IMR-90 (cell line): ENCODE data around the gene EVA1A. TPM values are rescaled to one million over a fixed set of nuclear protein-coding genes. Genes with fewer than 3 reads are reported as not detected.

Experiments used
- ATAC-seq: fragments of 200-7000 bp; cut with Tn5 transposase; 2 replicates; pipeline ENCODE4 v1.9.1; 2020; ENCODE audit warnings: low read depth, mild to moderate bottlenecking, moderate library complexity
- BruUV-seq: library from RNA; stranded (reverse); fragments of 400-500 nt; replicated peaks from 2 replicates; lab custom pipeline; 2021; lab: Mats Ljungman, UMichigan
- CTCF ChIA-PET: fragments of 300-600 bp; formaldehyde crosslinking; extraction: SDS; loops from one replicate; lab custom pipeline; 2021; ENCODE audit warnings: antibody characterized with exemption; lab: Yijun Ruan, JAX
- POLR2A ChIA-PET: fragments of 300-600 bp; sonication (Branson Sonifier 250); formaldehyde crosslinking; loops from one replicate; lab custom pipeline; 2022; ENCODE audit warnings: antibody characterized with exemption; ENCODE audit not compliant: unreplicated experiment; lab: Charles Lee
- DNase-seq: peaks from one replicate; pipeline ENCODE4 v3.0.0; 2013
- H2AFZ ChIP-seq: replicated peaks from 2 replicates; pipeline ENCODE3; 2013; ENCODE audit warnings: low read length, mild to moderate bottlenecking; ENCODE audit not compliant: poor library complexity
- H2AK5ac ChIP-seq: 2 replicates; pipeline ENCODE4 v1.6.1; 2013; ENCODE audit warnings: low read depth, low read length, inconsistent platforms
- H2AK9ac ChIP-seq: replicated peaks from 2 replicates; pipeline ENCODE3; 2013; ENCODE audit warnings: mild to moderate bottlenecking, low read depth, low read length, moderate library complexity; ENCODE audit not compliant: poor library complexity
- H2BK120ac ChIP-seq: 2 replicates; pipeline ENCODE4 v1.6.1; 2013; ENCODE audit warnings: low read depth, low read length, inconsistent platforms
- H2BK15ac ChIP-seq: 3 replicates; pipeline ENCODE4 v1.6.1; 2013; ENCODE audit warnings: low read depth, low read length, inconsistent platforms
- H2BK20ac ChIP-seq: 2 replicates; pipeline ENCODE4 v1.6.1; 2013; ENCODE audit warnings: low read depth, mild to moderate bottlenecking, inconsistent platforms, low read length, moderate library complexity
- H2BK5ac ChIP-seq: 2 replicates; pipeline ENCODE4 v1.6.1; 2013; ENCODE audit warnings: mild to moderate bottlenecking, low read depth, low read length, inconsistent platforms; ENCODE audit not compliant: poor library complexity, severe bottlenecking
- H3K14ac ChIP-seq: replicated peaks from 2 replicates; pipeline ENCODE4 v1.6.1; 2013; ENCODE audit warnings: low read depth, low read length, inconsistent platforms
- H3K18ac ChIP-seq: 2 replicates; pipeline ENCODE4 v1.6.1; 2013; ENCODE audit warnings: low read depth, low read length, control low read depth
- H3K23ac ChIP-seq: 2 replicates; pipeline ENCODE4 v1.6.1; 2013; ENCODE audit warnings: low read depth, low read length, inconsistent platforms
- H3K27ac ChIP-seq: 2 replicates; pipeline ENCODE4 v1.5.1; 2013; ENCODE audit warnings: mild to moderate bottlenecking, control low read depth, low read length; ENCODE audit not compliant: insufficient read depth
- H3K27me3 ChIP-seq: 2 replicates; pipeline ENCODE4 v1.6.1; 2013; ENCODE audit warnings: low read length; ENCODE audit not compliant: control insufficient read depth, insufficient read depth
- H3K36me3 ChIP-seq: 2 replicates; pipeline ENCODE4 v1.6.1; 2013; ENCODE audit warnings: low read length, mixed read lengths; ENCODE audit not compliant: control insufficient read depth, insufficient read depth
- H3K4ac ChIP-seq: 2 replicates; pipeline ENCODE4 v1.6.1; 2013; ENCODE audit warnings: low read depth, low read length, inconsistent platforms
- H3K4me1 ChIP-seq: 2 replicates; pipeline ENCODE4 v1.6.1; 2013; ENCODE audit warnings: low read length, mixed read lengths; ENCODE audit not compliant: control insufficient read depth, insufficient read depth
- H3K4me2 ChIP-seq: 2 replicates; pipeline ENCODE4 v1.6.1; 2013; ENCODE audit warnings: low read depth, mild to moderate bottlenecking, control low read depth, low read length, moderate library complexity
- H3K4me3 ChIP-seq: 2 replicates; pipeline ENCODE4 v1.5.1; 2013; ENCODE audit warnings: low read depth, mild to moderate bottlenecking, control low read depth, low read length, moderate library complexity; ENCODE audit not compliant: insufficient read depth
- H3K56ac ChIP-seq: 2 replicates; pipeline ENCODE4 v1.6.1; 2013; ENCODE audit warnings: low read length, inconsistent platforms; ENCODE audit not compliant: insufficient read depth; ENCODE audit errors: extremely low read depth
- H3K79me1 ChIP-seq, 2 experiments: 2 replicates each; pipeline ENCODE4 v1.6.1; 2013; ENCODE audit warnings: low read length in 2 of 2, inconsistent platforms in 1 of 2, low read depth in 1 of 2
- H3K9ac ChIP-seq: 2 replicates; pipeline ENCODE4 v1.6.1; 2013; ENCODE audit warnings: low read depth, low read length, control low read depth
- H3K9me1 ChIP-seq: 2 replicates; pipeline ENCODE4 v1.6.1; 2013; ENCODE audit warnings: low read length, inconsistent platforms; ENCODE audit not compliant: insufficient read depth
- H3K9me3 ChIP-seq: 2 replicates; pipeline ENCODE4 v1.6.1; 2013; ENCODE audit warnings: low read length; ENCODE audit not compliant: control insufficient read depth, insufficient read depth
- H4K20me1 ChIP-seq: 2 replicates; pipeline ENCODE4 v1.6.1; 2013; ENCODE audit warnings: low read length, inconsistent platforms; ENCODE audit not compliant: insufficient read depth
- H4K5ac ChIP-seq: 2 replicates; pipeline ENCODE4 v1.6.1; 2013; ENCODE audit warnings: mild to moderate bottlenecking, low read depth, low read length, control low read depth
- H4K8ac ChIP-seq, 2 experiments: 2 replicates each; pipeline ENCODE4 v1.6.1; 2013; ENCODE audit warnings: low read depth in 2 of 2, low read length in 2 of 2, control low read depth in 1 of 2, inconsistent platforms in 1 of 2
- H4K91ac ChIP-seq: 2 replicates; pipeline ENCODE4 v1.6.1; 2013; ENCODE audit warnings: low read depth, low read length, inconsistent platforms; ENCODE audit not compliant: insufficient read depth
- BHLHE40 ChIP-seq: fragments of 150-350 bp; IDR thresholded peaks from 2 replicates; pipeline ENCODE4 v1.6.1; 2016; ENCODE audit warnings: mild to moderate bottlenecking, low read depth, low read length
- CHD1 ChIP-seq: IDR thresholded peaks from 2 replicates; pipeline ENCODE4 v1.6.1; 2012; ENCODE audit warnings: low read depth, low read length, improper control_type of control experiment
- CTCF ChIP-seq: conservative IDR thresholded peaks from 2 replicates; pipeline ENCODE4 v1.5.1; 2012; ENCODE audit warnings: mild to moderate bottlenecking, low read depth, low read length, improper control_type of control experiment
- FOS ChIP-seq: fragments of 150-350 bp; IDR thresholded peaks from 2 replicates; pipeline ENCODE4 v1.6.1; 2016; ENCODE audit warnings: low read depth, low read length
- MAZ ChIP-seq: IDR thresholded peaks from 2 replicates; pipeline ENCODE4 v1.6.1; 2012; ENCODE audit warnings: low read depth, mild to moderate bottlenecking, low read length, improper control_type of control experiment, moderate library complexity, borderline replicate concordance
- NFE2L2 ChIP-seq: fragments of 150-350 bp; IDR thresholded peaks from 2 replicates; pipeline ENCODE4 v1.6.1; 2016; ENCODE audit warnings: low read depth, mild to moderate bottlenecking, low read length
- POLR2A ChIP-seq: IDR thresholded peaks from 2 replicates; pipeline ENCODE4 v1.6.1; 2012; ENCODE audit warnings: mild to moderate bottlenecking, low read depth, low read length
- RAD21 ChIP-seq: IDR thresholded peaks from 2 replicates; pipeline ENCODE4 v1.6.1; 2012; ENCODE audit warnings: low read length, improper control_type of control experiment
- RCOR1 ChIP-seq: IDR thresholded peaks from 2 replicates; pipeline ENCODE4 v1.6.1; 2012; ENCODE audit warnings: mild to moderate bottlenecking, low read length, improper control_type of control experiment; ENCODE audit not compliant: insufficient replicate concordance
- USF2 ChIP-seq: fragments of 150-350 bp; IDR thresholded peaks from 2 replicates; pipeline ENCODE4 v1.6.1; 2017; ENCODE audit warnings: mild to moderate bottlenecking, antibody characterized with exemption, low read length, low read depth
- WGBS, 2 experiments: methylation state at CpG; one replicate each; pipeline versions ENCODE4 v1.1.5 to v1.1.7; 2013; ENCODE audit warnings: missing lambda C conversion rate in 2 of 2; ENCODE audit not compliant: insufficient read length in 1 of 2; ENCODE audit errors: extremely low coverage in 2 of 2; 5-methylcytosine and 5-hydroxymethylcytosine counted together
- dilution Hi-C: fragments of 300-500 bp; cut with HindIII; formaldehyde crosslinking; loops from one replicate; pipeline ENCODE4 v1.14.3; 2018; ENCODE audit warnings: low sequenced_read_pairs; ENCODE audit not compliant: unreplicated experiment
- in situ Hi-C: fragments of 300-500 bp; cut with MboI; formaldehyde crosslinking; loops from 3 replicates; pipeline ENCODE4 v1.14.3; 2019; ENCODE audit warnings: low sequenced_read_pairs, inconsistent platforms, mixed read lengths
- intact Hi-C: fragments of 100-400 bp; cut with micrococcal nuclease; formaldehyde crosslinking; loops from 2 replicates; pipeline ENCODE4 v1.10.0; 2022
- polyA plus RNA-seq, 3 experiments: library from polyadenylated mRNA; depleted of rRNA; stranded (reverse); fragments of >200 nt; gene quantifications; 2 replicates each; pipeline ENCODE4 v1.2.3, GENCODE V29; 2012; ENCODE audit warnings: low replicate concordance in 1 of 3
- total RNA-seq: library from RNA; depleted of rRNA; stranded (reverse); fragments of >200 nt; gene quantifications from 2 replicates; pipeline ENCODE4 v1.2.3, GENCODE V29; 2012

EVA1A gene
- total and polyA plus RNA-seq, 2 of the 4 experiments (the other 2 are of a cell fraction): 54.5 to 93.7 TPM

GRCh38 chr2:75548036-75548573 is 12.6 kb downstream of the EVA1A start (continued):
- TF ChIP-seq RCOR1 (no peak), USF2 (no peak), FOS (no peak)

- H3K9me3 ChIP-seq: no peaks in the 10 kb centered on the region
- peaks cover 5% of the 10 kb centered on the region; the same call in 1 of the 2 replicates for H3K36me3 ChIP-seq
- no TSS peak for BruUV-seq
- WGBS, 2 experiments: no CpG with 5 or more reads among the region's 4 CpGs
- no peak overlapping the region for H3K27ac ChIP-seq
- no peak overlapping the region for H3K23ac ChIP-seq
- H2BK5ac ChIP-seq: no peak overlapping the region
- H3K9me1 ChIP-seq: peaks cover 25% of the 10 kb centered on the region
- H3K4me2 ChIP-seq: peak overlapping the region; percentile 23; the same call in 1 of the 2 replicates
- no peak overlapping the region for H2AFZ ChIP-seq
- no peak overlapping the region for H4K5ac ChIP-seq
- intact Hi-C loops (no loop called here), dilution Hi-C loops (no loop called here), in situ Hi-C loops (no loop called here)
- POLR2A ChIA-PET: no interaction called here
- CTCF ChIA-PET: interaction anchor here (0.6 to 0.9 kb wide), 3 partner anchors 44 to 83 kb away, joined by 3 to 5 read pairs (median 5); no protein-coding TSS in a partner anchor
- H2BK120ac ChIP-seq: 0 out of 2 replicates have a peak overlapping the region, but pooled peaks have one; percentile 4
- H3K18ac ChIP-seq: peak overlapping the region; percentile 24; the same call in 1 of the 2 replicates
- DNase-seq: peak; percentile 88
- no peak overlapping the region for H2BK15ac ChIP-seq
- H4K20me1 ChIP-seq: peaks cover 44% of the 10 kb centered on the region
- no peaks in the 10 kb centered on the region for H3K27me3 ChIP-seq
- H3K9ac ChIP-seq: no peak overlapping the region
- H3K4ac ChIP-seq: no peak overlapping the region
- H3K4me3 ChIP-seq: no peak overlapping the region
- peaks cover 11% of the 10 kb centered on the region for H3K4me1 ChIP-seq
- H3K14ac ChIP-seq: peak overlapping the region; percentile 15; the same call in 1 of the 2 replicates
- no peak overlapping the region for H4K91ac ChIP-seq
- H4K8ac ChIP-seq: no peak overlapping the region
- H2AK9ac ChIP-seq: no peak overlapping the region
- no peak overlapping the region for H3K56ac ChIP-seq
- no peak overlapping the region for H2AK5ac ChIP-seq
- H2BK20ac ChIP-seq: no peak overlapping the region
- peak; percentile 56 for ATAC-seq
- peaks cover 53 to 91% of the 10 kb centered on the region in 2 experiments for H3K79me1 ChIP-seq
- TF ChIP-seq RCOR1 (no peak), BHLHE40 (peak; percentile 71; the same call in 1 of the 2 replicates), MAZ (no peak), FOS (no peak), CTCF (0 out of 2 replicates have a peak, but pooled peaks have one; percentile 5), RAD21 (no peak), POLR2A (no peak), CHD1 (no peak), USF2 (peak; percentile 40), NFE2L2 (peak; percentile 51)
Measured at GRCh38 chr2:75547345-75548035, 13.2 kb downstream of the EVA1A start.
